Mammary epithelial cell (primary cell): ENCODE data around the gene MRPL11.

Experiments
- EZH2 ChIP-seq: IDR thresholded peaks from 2 replicates; pipeline ENCODE4 v1.6.1; 2012; ENCODE audit warnings: low read length, inconsistent platforms, borderline replicate concordance
- TF ChIP-seq, protein P1 (sequence below), 2 donors: IDR thresholded peaks in 1 of 2; conservative IDR thresholded peaks in 1 of 2; 2 replicates each; pipeline ENCODE4 v1.5.1; 2011 to 2012; ENCODE audit warnings: inconsistent platforms in 2 of 2, low read length in 2 of 2, mild to moderate bottlenecking in 2 of 2, control low read depth in 1 of 2, low read depth in 1 of 2; ENCODE audit not compliant: insufficient read depth in 1 of 2; ENCODE audit errors: extremely low read depth in 1 of 2

GRCh38 chr11:66480117-66480938 lies 41.7 kb upstream of the MRPL11 start, which contains the start of gene DPP3:
- TF ChIP-seq, protein P1, sequence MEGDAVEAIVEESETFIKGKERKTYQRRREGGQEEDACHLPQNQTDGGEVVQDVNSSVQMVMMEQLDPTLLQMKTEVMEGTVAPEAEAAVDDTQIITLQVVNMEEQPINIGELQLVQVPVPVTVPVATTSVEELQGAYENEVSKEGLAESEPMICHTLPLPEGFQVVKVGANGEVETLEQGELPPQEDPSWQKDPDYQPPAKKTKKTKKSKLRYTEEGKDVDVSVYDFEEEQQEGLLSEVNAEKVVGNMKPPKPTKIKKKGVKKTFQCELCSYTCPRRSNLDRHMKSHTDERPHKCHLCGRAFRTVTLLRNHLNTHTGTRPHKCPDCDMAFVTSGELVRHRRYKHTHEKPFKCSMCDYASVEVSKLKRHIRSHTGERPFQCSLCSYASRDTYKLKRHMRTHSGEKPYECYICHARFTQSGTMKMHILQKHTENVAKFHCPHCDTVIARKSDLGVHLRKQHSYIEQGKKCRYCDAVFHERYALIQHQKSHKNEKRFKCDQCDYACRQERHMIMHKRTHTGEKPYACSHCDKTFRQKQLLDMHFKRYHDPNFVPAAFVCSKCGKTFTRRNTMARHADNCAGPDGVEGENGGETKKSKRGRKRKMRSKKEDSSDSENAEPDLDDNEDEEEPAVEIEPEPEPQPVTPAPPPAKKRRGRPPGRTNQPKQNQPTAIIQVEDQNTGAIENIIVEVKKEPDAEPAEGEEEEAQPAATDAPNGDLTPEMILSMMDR (conservative IDR thresholded peaks at IDR 0.05 in 1 of 2, IDR thresholded peaks at IDR 0.05 in 1 of 2; ENCODE audit: extremely low read depth in 1 of 2, insufficient read depth in 1 of 2, low read depth in 1 of 2, low read length in 2 of 2) = no peak
- no peak for TF ChIP-seq EZH2
